Mammary epithelial cell (primary cell): ENCODE results near the gene OMP.

Source experiments
- EZH2 ChIP-seq: IDR thresholded peaks from 2 replicates; pipeline ENCODE4 v1.6.1; 2012; ENCODE audit warnings: low read length, inconsistent platforms, borderline replicate concordance
- TF ChIP-seq, protein P1 (sequence below), 2 donors: IDR thresholded peaks in 1 of 2; conservative IDR thresholded peaks in 1 of 2; 2 replicates each; pipeline ENCODE4 v1.5.1; 2011 to 2012; ENCODE audit warnings: inconsistent platforms in 2 of 2, low read length in 2 of 2, mild to moderate bottlenecking in 2 of 2, control low read depth in 1 of 2, low read depth in 1 of 2; ENCODE audit not compliant: insufficient read depth in 1 of 2; ENCODE audit errors: extremely low read depth in 1 of 2

DNA sequence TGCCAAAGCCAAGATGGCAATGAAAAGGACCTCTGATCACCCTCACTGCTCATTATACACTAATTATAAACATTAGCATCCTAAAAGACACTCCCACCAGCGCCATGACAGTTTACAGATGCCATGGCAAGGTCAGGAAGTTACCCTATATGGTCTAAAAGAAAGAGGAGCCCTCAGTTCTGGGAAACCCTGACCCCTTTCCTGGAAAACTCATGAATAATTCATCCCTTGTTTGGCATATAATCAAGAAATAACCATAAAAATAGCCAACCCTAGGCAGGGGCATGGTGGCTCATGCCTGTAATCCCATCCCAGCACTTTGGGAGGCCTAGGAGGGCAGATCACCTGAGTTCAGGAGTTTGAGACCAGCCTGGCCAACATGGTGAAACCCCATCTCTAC is 48.6 kb upstream of the OMP start:
- TF ChIP-seq, protein P1, sequence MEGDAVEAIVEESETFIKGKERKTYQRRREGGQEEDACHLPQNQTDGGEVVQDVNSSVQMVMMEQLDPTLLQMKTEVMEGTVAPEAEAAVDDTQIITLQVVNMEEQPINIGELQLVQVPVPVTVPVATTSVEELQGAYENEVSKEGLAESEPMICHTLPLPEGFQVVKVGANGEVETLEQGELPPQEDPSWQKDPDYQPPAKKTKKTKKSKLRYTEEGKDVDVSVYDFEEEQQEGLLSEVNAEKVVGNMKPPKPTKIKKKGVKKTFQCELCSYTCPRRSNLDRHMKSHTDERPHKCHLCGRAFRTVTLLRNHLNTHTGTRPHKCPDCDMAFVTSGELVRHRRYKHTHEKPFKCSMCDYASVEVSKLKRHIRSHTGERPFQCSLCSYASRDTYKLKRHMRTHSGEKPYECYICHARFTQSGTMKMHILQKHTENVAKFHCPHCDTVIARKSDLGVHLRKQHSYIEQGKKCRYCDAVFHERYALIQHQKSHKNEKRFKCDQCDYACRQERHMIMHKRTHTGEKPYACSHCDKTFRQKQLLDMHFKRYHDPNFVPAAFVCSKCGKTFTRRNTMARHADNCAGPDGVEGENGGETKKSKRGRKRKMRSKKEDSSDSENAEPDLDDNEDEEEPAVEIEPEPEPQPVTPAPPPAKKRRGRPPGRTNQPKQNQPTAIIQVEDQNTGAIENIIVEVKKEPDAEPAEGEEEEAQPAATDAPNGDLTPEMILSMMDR (conservative IDR thresholded peaks at IDR 0.05 in 1 of 2, IDR thresholded peaks at IDR 0.05 in 1 of 2; ENCODE audit: extremely low read depth in 1 of 2, insufficient read depth in 1 of 2, low read depth in 1 of 2, low read length in 2 of 2), result no peak
- no peak for TF ChIP-seq EZH2
